Measurements from ENCODE around the gene ACTL7A. TPM values are rescaled to one million over a fixed set of nuclear protein-coding genes. Genes with fewer than 3 reads are reported as not detected.
"Not testable (repeated sequence)": the region's sequence is repeated elsewhere in the genome, so short reads cannot be mapped to it uniquely, and the experiment has no call there.

The ACTL7A gene
- polyA plus RNA-seq, 4 donors = not detected

DNA sequence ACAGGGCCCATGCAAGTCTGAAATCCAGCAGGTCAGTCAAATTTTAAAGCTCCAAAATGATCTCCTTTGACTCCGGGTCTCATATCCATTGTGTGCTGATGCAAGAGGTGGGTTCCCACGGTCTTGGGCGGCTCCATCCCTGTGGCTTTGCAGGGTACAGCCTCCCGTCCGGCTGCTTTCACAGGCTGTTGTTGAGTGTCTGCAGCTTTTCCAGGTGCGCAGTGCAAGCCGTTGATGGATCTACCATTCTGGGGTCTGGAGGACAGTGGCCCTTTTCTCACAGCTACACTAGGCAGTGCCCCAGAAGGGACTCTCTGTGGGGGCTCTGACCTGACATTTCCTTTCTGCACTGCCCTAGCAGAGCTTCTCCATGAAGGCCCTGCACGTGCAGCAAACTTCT, 13.8 kb upstream of the ACTL7A start:
- not testable (repeated sequence) for DNase-seq (ENCODE audit: low read depth in 4 of 4, low spot score in 2 of 4)

DNA sequence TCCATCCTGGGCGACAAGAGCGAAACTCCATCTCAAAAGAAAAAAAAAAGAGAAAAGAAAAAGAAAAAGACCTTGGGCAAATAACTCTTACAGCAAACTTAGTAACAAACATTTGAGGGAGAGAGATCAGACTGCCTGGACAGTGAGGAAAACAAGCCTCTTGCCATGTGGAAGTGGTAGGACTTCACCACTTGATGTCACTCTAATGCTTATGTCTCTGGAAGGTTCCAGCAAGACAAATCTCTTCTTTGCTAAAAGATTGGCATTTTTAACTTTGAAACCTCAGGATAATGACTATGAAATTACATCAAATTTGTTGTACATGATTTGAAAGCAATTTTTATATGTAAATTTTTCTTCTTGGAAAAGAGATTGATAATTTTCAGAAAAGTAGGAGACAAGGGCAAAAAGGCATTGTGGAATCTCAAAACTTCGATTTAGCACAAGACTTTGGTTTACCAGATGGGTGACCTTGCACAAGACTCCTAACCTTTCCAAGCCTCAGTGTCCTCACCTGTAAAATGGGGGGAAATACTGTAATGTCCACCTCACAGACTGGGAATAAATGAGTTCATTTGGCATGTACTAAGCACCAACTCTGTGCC, 11.7 kb upstream of the ACTL7A start:
- DNase-seq (ENCODE audit: low read depth in 4 of 4, low spot score in 2 of 4) = no peak

- no peak for DNase-seq (ENCODE audit: low read depth in 4 of 4, low spot score in 2 of 4)
Measured at GRCh38 chr9:108851138-108851537, 10.9 kb upstream of the ACTL7A start.

GRCh38 chr9:108852079-108852478, 10.0 kb upstream of the ACTL7A start:
- peak in 2 of 4 donors; percentile 10 to 13 for DNase-seq (ENCODE audit: low read depth in 4 of 4, low spot score in 2 of 4)

- no peak for DNase-seq (ENCODE audit: low read depth in 4 of 4, low spot score in 2 of 4)
Measured at GRCh38 chr9:108854094-108854493, 8.0 kb upstream of the ACTL7A start.

DNA sequence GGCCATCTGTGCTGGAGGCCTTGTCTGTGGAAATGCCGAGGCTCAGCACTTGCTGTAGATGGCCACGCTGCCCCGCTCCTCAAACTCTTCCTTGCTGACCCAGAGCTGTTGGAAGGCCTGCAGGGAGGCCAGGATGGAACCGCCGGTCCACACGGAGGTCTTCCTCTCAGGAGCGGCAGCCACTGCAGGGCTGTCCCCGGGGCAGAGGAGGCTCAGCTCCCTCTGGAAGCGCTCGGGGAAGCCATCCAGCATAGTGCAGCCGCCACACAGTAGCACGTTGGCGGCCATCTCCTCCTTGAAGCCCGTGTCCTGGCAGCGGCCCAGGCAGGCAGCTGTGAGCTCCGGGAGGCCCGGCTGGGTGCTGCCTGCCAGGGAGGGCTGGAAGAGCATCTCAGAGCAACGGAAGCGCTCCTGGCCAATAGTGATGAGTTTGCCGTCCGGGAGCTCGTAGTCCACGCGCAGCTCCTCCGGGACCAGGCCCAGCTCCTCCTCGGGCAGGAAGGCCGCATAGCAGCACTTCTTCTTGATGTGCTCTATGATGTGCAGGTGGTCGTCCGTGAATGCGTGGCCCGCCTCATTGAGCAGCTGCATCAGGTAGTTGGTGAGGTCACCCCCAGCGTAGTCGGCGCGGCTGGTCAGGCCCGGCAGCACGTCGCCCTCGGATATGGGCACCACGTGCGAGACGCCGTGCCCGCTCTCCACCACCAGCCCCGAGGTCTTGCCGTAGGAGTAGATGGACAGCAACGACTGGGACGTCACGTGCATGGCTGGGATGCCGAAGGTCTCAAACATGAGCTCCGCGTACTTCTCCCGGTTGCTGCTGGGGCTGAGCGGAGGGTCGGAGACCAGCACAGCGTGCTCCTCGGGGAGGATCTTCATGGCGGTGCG, 7.2 kb upstream of the ACTL7A start:
- DNase-seq (ENCODE audit: low read depth in 4 of 4, low spot score in 2 of 4) = no peak

DNA sequence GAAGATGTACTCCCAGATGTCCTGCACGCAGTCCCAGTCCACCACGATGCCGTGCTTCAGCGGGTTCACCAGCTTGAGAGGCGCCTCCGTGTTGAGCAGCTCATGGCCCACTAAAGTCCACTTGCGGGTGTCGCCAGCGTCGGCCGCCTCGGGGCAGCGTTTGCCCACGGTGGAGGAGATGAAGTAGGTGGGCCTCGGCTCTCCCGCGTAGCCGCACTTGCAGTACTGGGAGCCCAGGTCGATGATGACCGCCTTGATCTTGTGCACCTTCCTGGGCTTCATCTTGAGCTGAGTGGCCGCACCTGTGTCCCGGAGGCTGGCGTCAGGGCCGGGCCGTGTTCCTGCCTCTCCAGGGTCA, 6.6 kb upstream of the ACTL7A start:
- DNase-seq (ENCODE audit: low read depth in 4 of 4, low spot score in 2 of 4) = no peak

- no peak for DNase-seq (ENCODE audit: low read depth in 4 of 4, low spot score in 2 of 4)
Measured at GRCh38 chr9:108855888-108856287, 6.2 kb upstream of the ACTL7A start, which contains the start of gene ACTL7B. Gene ACTL7B (minus strand): TSS chr9:108855986. CDS start chr9:108855930, 56 bp downstream.

GRCh38 chr9:108857572-108857971, 4.5 kb upstream of the ACTL7A start:
- DNase-seq (ENCODE audit: low read depth in 4 of 4, low spot score in 2 of 4) = no peak

DNA sequence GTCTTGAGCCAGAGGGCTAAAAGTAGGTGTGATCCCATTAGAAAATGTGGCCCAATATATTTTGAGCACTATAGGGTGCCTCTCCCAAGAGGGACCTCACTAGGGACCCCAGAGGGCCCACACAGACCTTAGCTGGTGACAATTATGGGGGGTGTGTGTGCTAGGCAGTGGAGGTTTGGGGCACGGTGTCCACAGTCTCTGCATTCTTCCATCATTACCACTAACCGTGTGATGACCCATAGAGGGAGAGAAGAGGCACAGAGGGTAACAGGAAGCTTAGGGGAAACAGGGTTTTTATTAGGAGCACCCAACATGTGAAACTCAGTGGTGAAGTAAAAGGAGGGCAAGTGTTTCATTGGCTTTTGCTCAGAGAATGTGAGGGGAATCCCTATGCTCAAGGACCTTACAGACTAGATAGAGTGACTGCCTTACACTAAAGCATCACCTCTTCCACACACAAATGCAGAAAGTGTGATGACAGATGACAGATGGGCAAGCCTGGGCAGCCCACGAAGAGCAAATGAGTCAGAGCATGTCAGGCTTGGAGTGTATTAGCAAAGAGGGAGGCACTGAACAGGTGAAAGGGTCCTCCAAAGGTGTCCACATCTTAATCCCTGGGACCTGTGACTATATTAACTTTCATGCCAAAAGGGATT, 2.5 kb upstream of the ACTL7A start:
- DNase-seq (ENCODE audit: low read depth in 4 of 4, low spot score in 2 of 4) = no peak

DNA sequence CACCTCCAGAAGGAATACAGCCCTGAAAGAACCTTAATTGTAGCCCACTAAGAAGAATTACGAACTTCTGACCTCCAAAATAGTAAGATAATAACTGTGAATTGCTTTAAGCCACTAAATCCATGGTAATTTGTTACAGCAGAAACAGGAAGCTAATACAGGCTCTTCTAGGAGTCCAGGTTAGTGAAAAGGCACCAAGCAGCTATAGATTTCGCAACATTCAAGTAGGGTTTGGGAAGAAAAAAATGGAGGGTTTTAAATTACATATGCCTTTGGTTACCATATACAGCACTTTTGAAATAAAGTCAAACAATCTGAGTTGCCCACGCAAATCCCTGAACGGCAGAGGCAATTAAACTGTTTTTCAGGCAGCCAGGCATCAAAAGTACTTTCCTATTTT, 1.7 kb upstream of the ACTL7A start:
- no peak for DNase-seq (ENCODE audit: low read depth in 4 of 4, low spot score in 2 of 4)

GRCh38 chr9:108860764-108861163, 1.3 kb upstream of the ACTL7A start:
- DNase-seq (ENCODE audit: low read depth in 4 of 4, low spot score in 2 of 4) = no peak

GRCh38 chr9:108861464-108861863, 602 bp upstream of the ACTL7A start:
- DNase-seq (ENCODE audit: low read depth in 4 of 4, low spot score in 2 of 4) = no peak

- no peak for DNase-seq (ENCODE audit: low read depth in 4 of 4, low spot score in 2 of 4)
Measured at GRCh38 chr9:108863891-108864290, 1.8 kb downstream of the ACTL7A start.

- DNase-seq (ENCODE audit: low read depth in 4 of 4, low spot score in 2 of 4) = no peak
Measured at GRCh38 chr9:108864446-108864845, 2.4 kb downstream of the ACTL7A start.

- DNase-seq (ENCODE audit: low read depth in 4 of 4, low spot score in 2 of 4) = no peak
Measured at GRCh38 chr9:108865037-108865436, 3.0 kb downstream of the ACTL7A start.

GRCh38 chr9:108866001-108866420, 3.9 kb downstream of the ACTL7A start:
- DNase-seq (ENCODE audit: low read depth in 4 of 4, low spot score in 2 of 4) = no peak

- DNase-seq (ENCODE audit: low read depth in 4 of 4, low spot score in 2 of 4) = no peak
Measured at GRCh38 chr9:108867116-108867515, 5.0 kb downstream of the ACTL7A start.

DNA sequence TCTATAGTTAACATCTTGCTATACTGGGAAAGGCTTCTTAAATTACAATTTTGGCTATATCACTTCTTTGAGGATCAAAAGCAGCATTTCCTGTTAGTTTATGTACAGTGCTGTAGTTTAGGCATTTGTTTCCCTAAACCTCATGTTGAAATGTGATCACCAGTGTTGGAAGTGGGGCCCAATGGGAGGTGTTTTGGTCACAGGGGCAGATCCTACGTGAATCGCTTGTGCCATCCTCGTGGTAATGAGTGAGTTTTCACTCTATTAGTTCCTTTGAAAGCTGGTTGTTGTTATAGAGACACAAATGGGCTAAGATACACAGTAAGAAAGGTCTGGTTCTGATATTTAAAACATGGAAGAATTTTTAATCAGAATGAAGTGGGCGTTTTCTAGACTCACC, 5.8 kb downstream of the ACTL7A start:
- no peak for DNase-seq (ENCODE audit: low read depth in 4 of 4, low spot score in 2 of 4)

DNA sequence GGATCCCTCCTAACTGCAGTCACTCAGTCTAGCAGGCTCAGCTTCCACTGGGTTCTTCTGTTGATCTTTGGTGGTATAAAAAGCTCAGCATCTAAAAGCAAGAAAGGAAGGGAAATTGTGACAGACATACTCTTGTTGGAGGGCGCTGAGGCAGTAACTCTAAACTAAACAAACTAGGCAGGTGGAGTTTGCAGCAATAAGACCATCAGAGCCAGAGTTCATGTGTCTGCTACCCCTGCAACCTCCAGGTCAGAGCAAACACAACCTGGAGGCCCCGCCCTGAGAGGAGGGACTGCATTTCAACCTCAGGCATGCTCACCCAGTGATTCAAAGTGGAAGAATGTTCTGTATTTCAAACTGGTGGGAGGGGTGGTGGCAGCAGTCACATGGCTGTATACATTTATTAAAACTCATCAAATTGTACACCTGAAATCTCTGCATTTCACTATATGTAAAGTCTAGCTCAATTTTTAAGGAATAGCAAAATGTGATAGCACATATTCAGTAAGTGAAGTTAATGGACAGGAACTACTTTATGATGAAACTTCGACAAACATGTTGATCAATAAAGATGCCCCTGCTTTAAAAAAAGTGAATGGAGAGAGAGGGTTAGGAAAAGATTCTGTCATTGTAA, 7.1 kb downstream of the ACTL7A start:
- no peak for DNase-seq (ENCODE audit: low read depth in 4 of 4, low spot score in 2 of 4)

Data from left renal cortex interstitium (tissue), 4 donors.